ENCODE data around the gene DNAJC1.
"Not testable (repeated sequence)": the region's sequence is repeated elsewhere in the genome, so short reads cannot be mapped to it uniquely, and the experiment has no call there.

The DNAJC1 gene

DNA sequence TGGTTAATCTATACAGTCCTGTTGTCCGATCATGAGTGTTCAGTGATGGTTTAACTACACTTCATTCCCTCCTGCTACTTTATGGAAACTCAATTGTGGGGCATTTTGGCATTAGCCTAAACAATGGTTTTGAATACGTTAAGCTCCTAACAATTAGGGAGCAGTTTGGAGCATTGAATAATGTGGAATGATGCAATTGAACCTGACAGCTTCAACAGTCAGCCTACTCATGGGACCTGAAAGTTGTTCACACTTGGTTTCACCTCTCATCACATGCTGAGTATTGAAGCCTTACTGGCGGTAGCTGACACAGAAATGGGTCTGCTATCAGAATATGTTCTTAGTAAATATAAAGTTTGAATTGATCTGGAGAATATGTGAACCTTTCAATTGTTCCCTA, 283.4 kb downstream of the DNAJC1 start:
- TF ChIP-seq CTCF (IDR thresholded peaks at IDR 0.05; ENCODE audit: low read depth, low read length): no peak
- DNase-seq: no peak

GRCh38 chr10:21719502-21719901, 284.0 kb downstream of the DNAJC1 start:
- Histone ChIP-seq H3K9me3 (no peaks in the 10 kb centered on the region), H3K27me3 (no peaks in the 10 kb centered on the region), H3K4me3 (ENCODE audit: low read depth, low read length) (no peak overlapping the region), H3K36me3 (peaks cover 7% of the 10 kb centered on the region), H3K4me1 (peaks cover 25% of the 10 kb centered on the region)
- no peak for TF ChIP-seq CTCF (IDR thresholded peaks at IDR 0.05; ENCODE audit: low read depth, low read length)
- DNase-seq: no peak

More for the DNA sequence above, 283.4 kb downstream of the DNAJC1 start:
- no peaks in the 10 kb centered on the region for H3K27me3 ChIP-seq
- no peaks in the 10 kb centered on the region for H3K9me3 ChIP-seq
- peaks cover 24% of the 10 kb centered on the region for H3K4me1 ChIP-seq
- H3K36me3 ChIP-seq: peaks cover 5% of the 10 kb centered on the region
- no peak overlapping the region for H3K4me3 ChIP-seq (ENCODE audit: low read depth, low read length)

GRCh38 chr10:21717437-21718054, 286.0 kb downstream of the DNAJC1 start:
- peaks cover 12% of the 10 kb centered on the region for H3K36me3 ChIP-seq

DNA sequence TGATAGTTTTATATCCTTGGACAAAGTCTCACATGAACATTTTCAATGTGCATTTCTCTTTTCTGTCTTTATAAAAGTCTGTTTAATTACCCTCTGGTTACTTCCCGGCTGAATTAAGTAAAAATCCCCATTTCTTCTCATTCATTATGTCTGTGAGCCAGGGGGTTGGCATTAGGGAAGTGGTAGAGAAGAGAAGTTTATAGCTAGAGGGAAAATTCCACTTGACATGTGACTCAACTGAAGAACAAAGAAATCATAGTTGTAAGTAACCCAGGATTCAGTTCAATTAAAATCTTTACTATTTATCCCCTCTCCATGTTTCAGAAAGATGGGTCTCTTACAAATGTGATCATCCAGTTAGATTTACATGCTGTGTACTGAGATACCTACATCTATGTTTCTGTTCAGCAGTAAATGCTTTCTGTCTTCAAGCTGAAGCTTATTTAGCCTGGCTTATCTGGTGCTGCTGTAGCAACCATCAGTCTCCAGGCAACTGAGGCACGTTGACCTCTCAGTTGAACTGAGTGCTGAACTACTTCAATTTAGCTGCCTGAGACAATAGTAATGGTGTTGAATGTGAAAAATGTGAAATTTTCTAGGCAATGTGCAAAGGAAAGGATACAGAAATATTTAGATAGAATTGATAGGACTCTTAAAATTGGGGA, 287.9 kb downstream of the DNAJC1 start:
- no peak for DNase-seq
- Histone ChIP-seq H3K9me3 (no peaks in the 10 kb centered on the region), H3K4me3 (ENCODE audit: low read depth, low read length) (no peak overlapping the region), H3K4me1 (peaks cover 9% of the 10 kb centered on the region), H3K27me3 (no peaks in the 10 kb centered on the region), H3K36me3 (peaks cover 12% of the 10 kb centered on the region)
- no peak for TF ChIP-seq CTCF (IDR thresholded peaks at IDR 0.05; ENCODE audit: low read depth, low read length)

More at GRCh38 chr10:21717437-21718054, 286.0 kb downstream of the DNAJC1 start:
- H3K27me3 ChIP-seq; DNase-seq; H3K4me3 ChIP-seq (ENCODE audit: low read depth, low read length); H3K9me3 ChIP-seq: not testable (repeated sequence)
- peaks cover 12% of the 10 kb centered on the region for H3K4me1 ChIP-seq

DNA sequence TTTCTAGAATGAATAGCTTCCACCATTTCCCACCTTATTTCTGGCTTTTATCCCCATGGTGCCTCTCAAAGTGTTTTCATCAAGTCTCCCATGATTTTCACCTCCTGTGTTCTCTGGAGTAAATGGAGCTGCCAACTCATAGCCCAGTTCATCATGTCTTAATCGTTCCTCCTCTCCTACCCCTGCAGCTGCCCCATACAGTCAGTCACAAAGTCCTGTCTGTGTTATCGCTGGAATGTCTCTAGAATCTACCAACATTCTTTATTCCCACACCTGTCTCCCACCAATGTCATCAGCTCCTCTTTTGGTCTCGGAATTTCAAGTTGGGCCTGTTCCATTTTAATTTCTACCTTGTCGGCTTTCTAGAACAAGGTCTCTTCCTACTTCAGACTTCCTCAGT, 290.6 kb downstream of the DNAJC1 start:
- Histone ChIP-seq H3K4me1 (peaks cover 9% of the 10 kb centered on the region), H3K4me3 (ENCODE audit: low read depth, low read length) (no peak overlapping the region), H3K9me3 (no peaks in the 10 kb centered on the region), H3K36me3 (peaks cover 7% of the 10 kb centered on the region; the same call in 1 of the 2 replicates), H3K27me3 (no peaks in the 10 kb centered on the region)
- no peak for TF ChIP-seq CTCF (IDR thresholded peaks at IDR 0.05; ENCODE audit: low read depth, low read length)
- no peak for DNase-seq

DNA sequence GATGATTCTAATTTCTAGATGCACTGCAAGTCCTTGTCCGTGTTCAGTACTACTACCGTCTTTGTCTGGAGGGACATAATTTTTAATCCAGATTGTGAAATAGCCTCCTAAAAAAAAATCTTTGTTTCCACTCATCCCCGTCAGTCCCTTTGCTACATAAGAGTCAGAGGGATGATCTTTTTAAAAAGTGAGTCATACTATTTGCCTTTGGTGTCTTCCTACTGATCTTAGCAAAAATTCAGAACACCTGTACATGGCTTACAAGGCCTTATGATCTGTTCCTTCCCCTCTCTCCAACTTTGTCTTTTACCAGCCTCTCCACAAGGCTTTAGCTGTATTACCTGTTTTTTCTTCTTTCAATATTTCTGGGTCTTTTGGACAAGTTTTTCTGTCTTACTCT, 296.0 kb downstream of the DNAJC1 start:
- no peak for TF ChIP-seq CTCF (IDR thresholded peaks at IDR 0.05; ENCODE audit: low read depth, low read length)
- H3K4me1 ChIP-seq: no peaks in the 10 kb centered on the region; the same call in 1 of the 2 replicates

More for the DNA sequence above, 296.0 kb downstream of the DNAJC1 start:
- Histone ChIP-seq H3K27me3 (no peaks in the 10 kb centered on the region), H3K36me3 (no peaks in the 10 kb centered on the region; the same call in 1 of the 2 replicates), H3K9me3 (no peaks in the 10 kb centered on the region), H3K4me3 (ENCODE audit: low read depth, low read length) (no peak overlapping the region)
- DNase-seq: no peak

Measured in BE2C (cell line).